ENCODE results near the gene MEGF11.
A peak's percentile ranks its signal among the peaks of the same experiment; 100 is the strongest.

MEGF11 gene

DNA sequence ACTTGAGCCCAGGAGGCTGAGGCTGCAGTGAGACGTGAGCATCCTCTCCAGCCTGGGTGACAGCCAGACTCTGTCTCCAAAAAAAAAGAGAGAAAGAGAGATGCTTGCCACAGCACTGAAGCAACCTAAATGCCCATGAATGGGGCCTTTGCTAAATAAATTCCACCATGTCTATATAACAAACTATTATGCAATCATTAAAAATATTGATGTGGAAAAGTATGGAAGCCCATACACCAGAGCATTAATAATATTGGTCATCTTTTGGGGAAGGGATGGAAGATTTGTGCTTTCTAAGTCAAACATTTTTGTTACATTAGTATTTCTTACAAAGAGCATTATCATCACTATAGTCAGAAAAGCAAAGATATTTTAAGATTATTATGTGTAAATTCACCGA lies 116.6 kb downstream of the MEGF11 start:
- no peak for DNase-seq

DNA sequence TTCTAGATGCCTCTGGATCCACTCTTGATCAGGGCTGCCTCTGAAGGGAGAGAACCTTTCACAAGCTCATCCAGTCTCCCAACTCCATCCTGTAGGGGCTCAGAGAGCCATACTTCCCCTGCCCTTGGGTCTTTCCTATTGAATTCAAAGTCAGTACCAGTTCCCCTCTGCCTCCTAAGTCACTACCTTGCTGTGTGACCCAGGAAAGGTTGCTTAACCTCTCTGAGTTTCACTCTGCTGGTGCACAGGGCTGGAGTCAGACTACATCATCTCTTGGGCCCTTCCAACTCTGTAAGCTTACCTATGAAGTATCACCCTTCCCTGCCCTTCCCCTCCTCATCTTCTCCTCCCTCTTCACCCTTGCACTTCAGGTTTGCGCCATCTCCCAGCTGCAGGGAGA lies 117.9 kb downstream of the MEGF11 start:
- no peak for DNase-seq

DNA sequence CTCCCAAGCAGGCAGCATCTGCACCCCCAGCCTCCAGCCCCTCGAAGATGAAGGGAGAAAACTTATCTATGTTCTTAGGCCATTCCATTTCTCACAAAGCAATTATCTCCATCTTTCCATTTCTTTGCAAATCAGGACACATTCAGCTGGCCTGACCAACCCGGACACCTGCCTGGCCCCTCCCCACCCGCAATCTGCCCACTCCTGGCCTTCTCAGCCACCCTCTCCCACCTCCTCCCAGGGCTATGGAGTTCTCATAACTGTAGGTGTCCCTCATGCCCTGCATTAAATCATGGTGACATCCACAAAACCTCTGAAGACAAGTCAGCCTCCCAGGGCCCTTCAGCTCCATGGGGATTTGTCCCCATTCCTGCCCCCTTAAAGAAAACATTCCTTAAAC lies 119.3 kb downstream of the MEGF11 start:
- no peak for DNase-seq

DNA sequence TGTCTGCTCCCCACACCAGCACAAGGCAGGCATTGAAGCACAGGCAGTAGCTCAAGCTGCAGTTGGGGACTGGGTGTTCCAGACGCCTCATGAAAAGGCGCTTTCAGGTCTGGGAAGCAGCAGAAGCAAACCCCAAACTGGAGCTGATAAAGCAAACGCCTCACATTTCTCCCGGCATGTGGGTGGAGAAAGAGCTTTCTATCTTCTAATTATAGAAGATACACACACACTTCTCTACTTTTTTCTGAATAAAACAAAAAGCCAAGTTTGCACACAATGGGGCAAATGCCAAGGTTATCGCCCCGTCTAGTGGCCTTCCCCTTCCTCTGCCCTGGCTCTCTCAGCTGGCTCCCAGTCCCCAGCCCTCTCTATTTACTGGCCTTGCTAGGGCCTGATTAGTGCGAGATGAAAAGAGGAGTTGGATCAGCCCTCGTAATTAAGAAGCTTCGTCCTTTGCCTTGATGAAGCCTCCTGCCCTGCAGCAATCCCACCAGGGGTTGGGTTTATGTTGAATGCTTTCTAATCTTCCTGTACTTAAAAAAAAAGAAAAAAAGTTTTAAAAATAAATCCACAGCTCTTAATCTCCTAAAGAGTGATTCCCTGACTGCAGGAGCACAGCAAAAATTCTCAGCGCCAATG lies 120.2 kb downstream of the MEGF11 start:
- no peak for DNase-seq

DNA sequence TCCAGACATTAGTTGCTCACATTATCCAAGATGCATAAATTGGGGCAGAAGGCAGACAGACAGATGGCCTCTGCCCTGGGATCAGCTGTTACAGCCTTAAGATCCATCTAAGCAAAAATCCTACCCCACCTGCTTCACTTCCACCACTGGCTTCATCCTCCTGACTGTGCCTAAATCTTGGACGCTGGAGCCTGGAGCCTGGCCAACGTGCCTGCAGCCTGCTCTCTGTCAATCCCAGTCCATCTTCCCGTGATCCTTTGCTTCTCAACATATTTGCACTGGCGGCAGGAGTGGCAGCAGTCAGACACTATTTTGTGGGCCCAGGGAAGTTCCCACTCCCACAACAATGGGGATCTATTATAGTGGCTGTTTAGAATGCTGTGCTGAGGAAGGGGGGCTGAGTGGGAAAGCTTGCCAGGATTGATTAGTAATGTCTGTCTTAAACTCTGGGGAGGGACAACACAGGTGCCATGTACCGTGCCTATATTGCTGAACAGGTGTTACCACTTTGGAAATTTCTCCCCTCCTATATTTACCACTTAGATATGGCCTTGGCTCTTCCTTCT lies 121.2 kb downstream of the MEGF11 start:
- DNase-seq: no peak

DNA sequence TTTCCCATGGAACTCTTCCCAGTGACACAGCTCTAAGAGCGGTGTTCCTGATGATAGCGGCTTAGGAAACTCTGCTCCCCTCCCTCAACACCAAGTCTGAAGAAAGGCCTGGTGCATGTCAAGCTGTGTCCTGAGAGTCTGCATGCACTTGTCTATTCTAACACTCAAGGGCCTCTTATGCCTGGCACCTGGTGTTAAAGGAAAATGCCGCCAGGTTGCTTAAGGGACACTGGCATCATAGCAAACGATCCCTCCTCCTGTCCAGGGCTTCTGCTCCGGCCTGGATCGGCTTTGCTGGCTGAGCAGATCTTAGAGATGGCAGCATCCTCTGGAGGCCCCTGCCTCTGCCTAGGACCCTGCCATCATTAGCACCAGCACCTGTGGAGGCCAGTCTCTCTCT lies 121.7 kb downstream of the MEGF11 start:
- no peak for DNase-seq

DNA sequence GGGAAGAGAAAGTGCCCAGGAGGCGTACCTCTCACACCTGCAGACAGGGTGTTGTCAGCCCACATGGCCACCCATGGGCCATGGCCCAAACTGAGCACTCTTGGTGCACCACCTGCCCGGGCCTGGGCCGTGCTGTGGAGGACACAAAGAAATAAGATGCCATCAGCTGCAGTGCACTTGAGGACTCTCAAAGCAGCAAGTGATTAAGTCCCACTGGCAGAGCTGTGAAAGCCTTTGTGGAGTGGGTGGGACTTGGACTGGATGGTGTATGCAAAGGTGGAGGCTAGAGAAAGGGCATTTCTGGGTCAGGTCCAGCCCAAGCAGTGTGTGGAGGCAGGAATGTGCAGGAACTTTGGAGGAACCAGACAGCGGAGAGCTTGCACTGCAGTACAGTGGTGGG lies 122.3 kb downstream of the MEGF11 start:
- DNase-seq: no peak

DNA sequence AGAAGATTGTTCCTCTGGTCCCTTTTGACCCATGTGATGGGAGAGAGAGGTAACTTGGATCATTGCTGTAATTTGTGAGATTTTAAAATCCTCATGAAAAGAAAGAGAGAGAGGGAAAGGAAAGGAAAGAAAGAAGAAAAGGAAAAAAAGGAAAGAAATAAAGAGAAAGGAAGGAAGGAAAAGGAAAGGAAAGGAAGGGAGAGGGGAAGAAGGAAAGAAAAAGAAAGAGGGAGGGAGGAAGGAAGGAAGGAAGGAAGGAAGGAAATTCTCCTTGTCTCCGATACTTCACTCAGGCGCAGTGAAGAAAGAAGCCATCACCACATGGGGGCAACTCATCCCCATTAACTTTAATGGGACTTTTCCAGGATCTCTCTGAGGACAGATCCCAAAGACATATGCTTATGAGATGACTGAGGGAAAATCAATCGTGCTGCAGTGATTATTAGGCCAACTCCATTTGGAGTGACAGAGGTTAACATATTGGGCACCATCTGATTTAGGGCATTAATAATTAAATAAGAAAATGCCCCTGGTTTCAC lies 123.0 kb downstream of the MEGF11 start:
- DNase-seq: peak; percentile 18

DNA sequence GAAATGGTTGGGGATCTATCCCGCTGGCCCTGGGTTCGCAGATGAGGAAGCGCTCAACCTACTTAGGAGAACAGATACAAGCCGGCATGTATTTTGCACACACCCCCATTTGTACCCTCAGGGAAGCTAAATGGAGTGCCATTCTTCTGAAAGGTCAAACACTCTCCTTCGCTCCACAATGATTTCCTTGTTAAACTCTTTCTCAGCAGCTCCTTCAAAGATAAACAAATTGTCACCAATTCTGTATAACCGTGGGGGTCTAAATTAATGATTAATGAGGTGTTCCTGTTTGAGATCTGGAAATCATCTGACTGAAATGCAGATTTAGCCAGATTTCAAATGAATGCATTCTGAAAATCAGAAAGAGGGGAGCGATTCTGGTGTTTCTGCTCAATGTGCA lies 124.0 kb downstream of the MEGF11 start:
- DNase-seq: no peak

DNA sequence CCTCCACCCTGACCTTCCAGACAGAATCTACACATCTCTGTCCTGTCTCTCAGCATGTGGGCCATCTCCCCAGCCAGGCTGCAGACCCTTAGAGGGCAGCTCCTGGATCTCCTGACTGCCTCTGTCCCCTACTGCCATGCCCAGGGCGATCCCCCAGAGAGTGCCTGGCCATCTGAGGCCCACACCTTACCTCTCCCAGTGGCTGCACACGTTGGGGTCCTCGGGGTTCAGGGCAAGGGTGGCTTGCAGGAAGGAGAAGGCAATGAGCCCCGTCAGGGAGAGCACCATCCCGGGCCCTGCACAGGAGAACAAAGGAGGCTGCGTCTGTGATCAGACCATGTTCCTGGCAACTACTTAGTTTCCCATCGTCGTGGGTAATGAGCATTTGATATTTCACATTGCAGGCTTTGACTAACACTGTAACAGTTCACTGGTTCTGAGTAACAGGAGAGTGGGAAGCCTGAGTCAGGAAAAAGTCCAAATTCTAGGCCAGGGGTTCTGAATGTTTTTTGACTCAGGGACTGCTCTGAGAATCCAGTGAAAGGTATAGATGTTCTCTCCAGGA lies 125.4 kb downstream of the MEGF11 start:
- no peak for DNase-seq

DNA sequence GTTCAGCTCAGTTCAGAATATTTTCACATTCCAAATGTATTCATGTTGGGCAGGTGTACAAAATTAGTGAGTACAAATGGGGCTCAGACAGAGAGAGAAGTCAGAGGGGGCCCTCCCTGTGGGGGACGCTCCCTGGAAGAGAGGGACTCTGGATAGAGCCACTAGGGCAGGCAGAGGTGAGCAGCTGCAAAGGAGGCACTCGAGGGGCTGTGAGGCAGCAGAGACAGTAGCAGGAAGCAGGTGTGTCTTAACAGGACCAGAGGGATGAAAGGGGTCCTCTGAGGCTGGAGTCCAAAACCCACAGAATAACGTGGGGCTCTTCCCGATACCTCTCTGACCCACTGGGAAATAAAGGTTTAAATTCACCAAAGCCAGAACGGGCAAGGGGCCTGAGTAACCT lies 127.1 kb downstream of the MEGF11 start:
- DNase-seq: no peak

DNA sequence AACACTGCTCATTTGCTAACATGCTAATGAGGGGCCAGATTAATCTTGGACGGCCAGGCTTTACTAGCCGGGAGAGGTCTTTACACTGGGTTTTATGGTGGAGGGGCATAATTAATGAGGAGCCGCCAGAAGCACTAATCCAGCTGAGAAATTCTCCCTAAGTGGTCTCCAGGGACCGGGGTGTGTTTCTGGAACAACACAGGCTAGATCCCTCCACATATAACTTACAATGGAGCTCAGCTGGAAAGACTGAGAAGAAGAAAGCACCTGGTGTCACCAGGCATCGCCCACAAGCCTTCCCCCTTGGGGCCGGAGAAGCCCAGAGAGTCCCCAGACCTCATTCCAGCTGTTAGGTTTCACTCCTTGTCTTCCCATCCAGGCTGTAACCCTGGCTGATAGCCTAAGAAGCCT lies 127.5 kb downstream of the MEGF11 start:
- peak; percentile 24 for DNase-seq

DNA sequence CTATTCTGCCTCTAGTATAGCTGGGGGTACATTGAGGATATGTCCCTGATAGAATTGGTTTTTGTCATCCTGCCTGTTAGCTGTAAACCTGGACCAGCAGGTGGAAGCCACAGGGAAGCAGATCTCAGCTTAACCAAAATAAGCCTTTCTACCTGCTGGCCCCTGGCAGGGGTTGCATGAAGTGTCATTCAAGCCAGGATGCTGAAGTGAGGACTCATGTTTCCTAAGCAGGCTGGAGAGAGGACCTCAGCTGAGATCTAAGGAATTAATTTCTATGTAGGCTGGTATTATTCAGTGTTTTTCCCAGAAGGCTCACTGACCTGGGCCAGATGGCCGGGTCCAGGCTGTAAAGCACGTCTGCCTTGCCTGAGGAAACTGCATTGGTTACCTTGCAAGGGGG lies 128.9 kb downstream of the MEGF11 start:
- DNase-seq: peak; percentile 44

DNA sequence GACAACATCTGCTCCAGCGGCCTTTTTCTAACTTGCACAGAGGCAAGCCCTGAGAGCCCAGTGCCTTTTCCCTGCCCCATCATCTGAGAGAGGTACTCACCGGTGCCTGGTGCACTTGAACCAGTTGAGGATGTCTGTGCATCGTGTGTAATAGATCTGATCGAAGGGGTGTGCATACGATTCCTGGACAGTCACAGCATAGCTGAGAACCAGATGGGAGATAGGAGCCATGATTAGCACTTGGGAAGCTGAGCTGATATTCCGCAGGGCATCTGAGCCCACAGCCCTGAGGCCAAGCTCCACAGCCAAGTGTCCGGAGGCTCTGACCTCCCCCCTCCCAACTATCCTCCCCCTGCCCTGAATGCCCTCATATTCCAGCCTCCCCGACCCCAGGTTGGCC lies 129.8 kb downstream of the MEGF11 start:
- DNase-seq: no peak

DNA sequence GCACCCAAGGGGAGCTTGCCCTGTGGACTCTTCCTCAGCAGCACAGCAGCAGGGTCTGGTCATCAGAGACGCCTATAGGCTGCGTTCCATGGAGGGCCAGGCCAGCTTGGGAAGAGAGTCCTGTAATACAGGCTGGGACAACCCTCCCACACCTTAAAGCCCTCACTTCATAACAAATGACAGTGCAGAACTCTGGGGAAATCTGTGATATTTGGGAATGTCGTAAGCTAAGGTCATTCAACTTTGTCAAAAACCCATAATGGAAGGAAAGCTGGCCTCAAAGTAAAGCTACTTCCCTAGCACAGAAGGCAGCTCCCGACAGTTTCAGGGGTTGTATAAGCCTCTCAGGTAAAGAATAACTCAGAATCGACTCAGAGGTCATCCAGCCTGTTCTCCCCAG lies 133.1 kb downstream of the MEGF11 start:
- DNase-seq: no peak

DNA sequence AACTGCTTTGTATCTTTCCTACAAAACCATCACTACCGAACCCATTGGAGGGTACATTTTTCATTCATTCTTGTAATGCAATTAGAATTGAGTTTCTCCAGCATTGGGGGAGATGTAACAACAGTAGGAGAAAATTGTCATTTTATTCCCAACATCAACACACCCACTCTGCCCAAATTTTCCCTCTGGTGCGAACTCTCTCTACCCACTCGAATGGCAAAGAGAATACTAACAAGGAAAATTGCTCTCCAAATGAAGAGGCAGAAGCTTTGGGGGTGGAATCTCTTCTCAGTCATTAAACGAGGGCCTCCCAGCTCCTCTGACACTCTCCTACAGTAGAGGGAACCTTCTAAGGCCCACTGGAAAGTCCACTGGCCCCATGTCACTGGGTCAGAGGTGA lies 135.7 kb downstream of the MEGF11 start:
- no peak for DNase-seq

DNA sequence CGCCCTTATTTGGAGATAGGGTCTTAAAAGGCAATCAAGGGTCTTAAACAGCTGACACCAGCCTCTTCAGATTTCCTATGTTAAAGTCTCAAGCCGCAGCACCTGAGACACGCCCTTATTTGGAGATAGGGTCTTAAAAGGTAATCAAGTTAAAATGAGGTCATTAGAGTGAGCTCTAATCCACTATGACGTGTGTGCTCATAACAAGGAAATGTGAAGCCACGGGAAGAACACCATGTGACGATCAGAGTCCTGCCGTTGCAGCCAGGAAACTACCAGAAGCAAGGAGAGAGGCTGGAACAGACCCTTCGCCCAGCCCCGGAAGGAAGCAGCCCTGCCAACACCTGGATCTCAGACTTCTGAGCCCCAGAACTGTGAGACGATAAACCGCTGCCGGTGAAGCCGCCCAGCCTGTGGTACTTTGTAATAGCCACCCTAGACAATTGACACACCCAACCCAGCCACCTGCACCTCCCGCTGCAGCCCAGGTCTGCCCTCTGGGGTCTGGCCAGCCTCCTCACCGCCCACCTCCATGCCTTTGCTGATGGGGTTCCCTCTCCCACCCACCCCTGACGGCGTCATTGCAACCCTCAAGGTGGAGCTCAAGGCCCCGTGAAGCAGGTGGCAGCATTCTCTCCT lies 137.9 kb downstream of the MEGF11 start:
- peak; percentile 26 for DNase-seq

DNA sequence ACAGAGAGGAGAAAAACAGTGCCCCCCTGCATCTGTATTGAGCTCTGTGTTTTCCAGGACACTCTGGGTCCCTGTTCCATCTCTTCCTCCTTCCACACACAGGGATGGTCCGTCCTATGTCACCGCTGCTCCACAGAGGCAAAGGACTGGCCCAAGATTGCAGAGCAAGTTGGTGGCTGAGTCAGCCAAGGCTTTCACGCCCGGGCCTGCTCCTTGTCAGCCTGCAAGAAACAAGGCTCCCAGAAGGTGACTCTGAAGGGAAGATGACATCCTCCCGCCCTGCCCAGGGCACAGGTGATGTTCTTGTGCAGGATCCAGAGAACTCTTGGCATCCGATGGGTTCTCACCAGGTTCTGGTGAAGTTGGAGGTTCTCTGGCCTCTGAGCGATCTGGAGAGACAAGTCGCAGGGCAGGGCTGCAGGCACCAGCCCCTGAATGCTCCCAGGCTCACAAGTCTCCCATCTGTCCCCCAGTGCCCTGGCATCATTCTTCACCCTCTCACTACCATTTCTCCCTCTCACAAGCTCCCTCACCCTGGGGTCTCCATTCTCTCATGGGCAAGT lies 138.6 kb downstream of the MEGF11 start:
- DNase-seq: no peak

DNA sequence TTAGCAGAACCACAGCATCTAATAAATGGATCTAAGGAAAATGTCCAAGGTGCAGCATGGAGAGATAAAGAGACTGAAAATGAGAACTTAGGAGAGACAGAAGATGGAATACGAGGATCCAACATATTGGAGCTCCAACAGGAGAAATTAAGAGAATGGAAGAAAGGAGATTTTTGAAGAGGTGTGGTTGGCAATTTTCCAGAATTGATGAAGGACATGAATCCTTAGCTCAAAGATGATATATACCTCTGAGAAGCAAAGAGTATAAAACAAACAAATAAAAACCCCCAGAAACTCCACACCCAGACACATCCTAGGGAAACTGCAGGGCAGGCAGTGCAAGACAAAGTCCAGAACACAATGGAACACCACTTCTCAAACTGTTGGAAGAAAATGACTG lies 141.2 kb downstream of the MEGF11 start:
- no peak for DNase-seq

DNA sequence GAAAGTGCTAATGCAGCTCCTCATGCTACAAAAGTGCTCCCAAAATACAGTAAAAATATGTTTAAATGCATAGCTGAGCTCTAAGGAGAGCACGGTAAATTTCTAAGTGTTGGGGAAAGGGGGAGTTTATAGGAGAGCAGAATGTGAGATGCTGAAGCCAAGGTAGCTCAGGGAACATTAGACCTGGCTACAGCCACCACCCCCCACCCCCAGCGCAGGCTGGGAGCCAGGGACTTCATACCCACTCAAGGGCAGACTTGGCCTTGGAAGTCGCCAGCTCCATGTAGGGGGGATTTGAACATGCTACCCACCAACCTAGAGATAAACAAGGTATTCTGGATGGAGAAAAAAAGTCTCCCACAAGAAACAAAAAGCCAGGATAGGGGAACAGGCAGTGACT lies 142.2 kb downstream of the MEGF11 start:
- DNase-seq: no peak

DNA sequence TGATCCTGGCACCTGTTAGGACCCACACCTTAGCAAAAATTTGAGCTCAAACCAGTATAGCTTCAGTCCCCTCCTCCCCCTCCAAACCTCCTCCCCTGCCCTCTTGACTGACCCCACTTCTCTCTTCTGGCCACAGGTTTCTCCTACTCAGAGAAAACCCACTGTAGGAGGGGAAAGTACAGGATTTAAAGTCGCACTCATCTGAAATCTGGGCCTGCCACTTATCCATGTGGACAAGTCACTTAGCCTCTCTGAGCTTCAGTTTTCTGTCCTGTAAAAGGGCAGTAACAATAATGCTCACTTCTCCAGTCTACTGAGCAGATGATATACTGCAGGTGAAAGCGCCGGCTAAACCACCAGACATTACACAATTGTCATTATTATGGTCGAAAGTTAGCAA lies 142.7 kb downstream of the MEGF11 start:
- no peak for DNase-seq

DNA sequence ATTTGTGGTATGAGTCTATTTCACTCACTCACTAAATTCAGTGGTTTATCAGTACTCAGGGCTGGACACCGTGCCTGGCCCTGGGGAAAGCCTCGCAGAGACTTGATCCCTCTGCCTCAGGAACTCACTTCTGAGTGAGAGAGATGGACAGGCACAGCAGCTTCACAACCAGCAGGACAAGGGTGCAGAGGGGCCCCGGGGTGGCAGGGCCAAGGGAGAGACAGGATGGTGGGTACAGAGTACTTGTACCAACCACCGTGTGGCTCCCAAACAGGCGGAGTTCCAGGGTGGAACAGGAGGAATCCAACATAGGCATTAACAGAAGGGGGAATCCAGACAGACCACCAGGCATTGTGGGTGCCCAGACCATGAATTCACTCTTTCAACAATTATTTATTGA lies 143.7 kb downstream of the MEGF11 start:
- DNase-seq: no peak

DNA sequence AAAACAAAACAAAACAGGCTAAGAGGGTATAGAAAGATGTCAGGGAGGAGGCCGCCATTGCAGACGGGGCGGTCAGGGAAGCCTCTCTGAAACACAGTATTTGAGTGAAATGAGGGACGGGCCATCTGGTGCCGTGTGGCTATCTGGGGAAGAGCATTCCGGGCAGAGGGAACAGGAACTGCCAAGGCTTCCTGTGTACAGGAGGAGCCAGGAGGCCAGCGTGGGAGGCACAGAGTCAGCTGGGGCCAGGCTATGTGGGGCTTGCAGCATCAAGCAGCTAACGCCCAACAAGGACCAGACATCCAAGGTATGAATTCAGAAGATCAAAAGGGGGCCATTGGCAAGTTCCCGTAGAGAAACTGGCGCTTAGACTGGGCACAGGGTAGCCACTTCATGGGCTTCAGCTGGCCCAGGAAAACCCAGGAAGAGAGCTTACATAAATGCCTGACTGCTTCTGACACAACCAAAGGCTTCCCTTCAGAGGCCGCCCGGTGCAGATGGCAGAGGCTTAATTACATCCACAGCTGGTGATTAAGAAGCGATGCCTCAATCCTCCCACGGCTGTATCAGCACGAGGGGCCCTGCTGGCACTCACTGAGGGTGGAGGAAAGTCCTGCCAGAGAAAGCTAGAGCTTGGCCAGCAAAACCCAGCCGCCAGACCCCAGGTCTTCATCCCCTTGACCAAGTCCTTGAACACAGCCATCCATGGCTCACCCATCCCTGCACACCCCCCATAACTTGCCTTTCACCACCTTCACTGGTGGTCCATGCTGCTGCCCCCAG lies 144.9 kb downstream of the MEGF11 start:
- no peak for DNase-seq

Measured in COR-L47 (cell line).